Peyer's patch (tissue), 4 donors: ENCODE data around the gene CHFR.

Source experiments
- POLR2A ChIP-seq, 2 donors: fragments of 450-650 bp; IDR thresholded peaks; one replicate each; pipeline ENCODE4 v1.5.1; 2017; ENCODE audit warnings: antibody characterized with exemption in 2 of 2, mild to moderate bottlenecking in 2 of 2, moderate library complexity in 2 of 2
- TF ChIP-seq, protein P1 (sequence below), 6 experiments: fragments of 450-650 bp in 4 of 6; fragments of 200-600 bp in 2 of 6; sonication (generic) in 1 of 6; IDR thresholded peaks; one replicate each; pipeline ENCODE4 v1.5.1; 2017 to 2019; ENCODE audit warnings: antibody characterized with exemption in 6 of 6, mild to moderate bottlenecking in 3 of 6, moderate library complexity in 1 of 6

DNA sequence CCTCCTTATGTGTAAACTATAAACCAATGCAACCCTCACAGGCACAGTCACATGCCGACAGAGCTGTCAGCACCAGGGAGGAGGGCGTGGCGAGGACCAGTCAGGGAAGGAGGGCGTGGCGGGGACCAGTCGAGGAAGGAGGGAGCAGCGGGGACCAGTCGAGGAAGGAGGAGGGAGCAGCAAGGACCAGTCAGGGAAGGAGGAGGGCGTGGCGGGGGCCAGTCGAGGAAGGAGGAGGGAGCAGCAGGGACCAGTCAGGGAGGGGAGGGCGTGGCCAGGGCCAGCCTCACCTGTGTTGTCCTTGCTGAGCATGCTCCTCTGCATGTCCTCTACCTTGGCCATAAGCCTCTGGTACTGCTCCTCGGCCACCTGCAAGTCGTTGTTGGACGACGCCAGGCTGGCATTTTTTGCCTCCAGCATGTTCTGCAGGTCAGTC is 83.0 kb downstream of the CHFR start:
- no peak for TF ChIP-seq POLR2A (IDR thresholded peaks at IDR 0.05)
- TF ChIP-seq, protein P1, sequence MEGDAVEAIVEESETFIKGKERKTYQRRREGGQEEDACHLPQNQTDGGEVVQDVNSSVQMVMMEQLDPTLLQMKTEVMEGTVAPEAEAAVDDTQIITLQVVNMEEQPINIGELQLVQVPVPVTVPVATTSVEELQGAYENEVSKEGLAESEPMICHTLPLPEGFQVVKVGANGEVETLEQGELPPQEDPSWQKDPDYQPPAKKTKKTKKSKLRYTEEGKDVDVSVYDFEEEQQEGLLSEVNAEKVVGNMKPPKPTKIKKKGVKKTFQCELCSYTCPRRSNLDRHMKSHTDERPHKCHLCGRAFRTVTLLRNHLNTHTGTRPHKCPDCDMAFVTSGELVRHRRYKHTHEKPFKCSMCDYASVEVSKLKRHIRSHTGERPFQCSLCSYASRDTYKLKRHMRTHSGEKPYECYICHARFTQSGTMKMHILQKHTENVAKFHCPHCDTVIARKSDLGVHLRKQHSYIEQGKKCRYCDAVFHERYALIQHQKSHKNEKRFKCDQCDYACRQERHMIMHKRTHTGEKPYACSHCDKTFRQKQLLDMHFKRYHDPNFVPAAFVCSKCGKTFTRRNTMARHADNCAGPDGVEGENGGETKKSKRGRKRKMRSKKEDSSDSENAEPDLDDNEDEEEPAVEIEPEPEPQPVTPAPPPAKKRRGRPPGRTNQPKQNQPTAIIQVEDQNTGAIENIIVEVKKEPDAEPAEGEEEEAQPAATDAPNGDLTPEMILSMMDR (IDR thresholded peaks at IDR 0.05) = no peak
